Uterus (tissue), 2 donors: ENCODE measurements around the gene NEK4.

Experiments
- CTCF ChIP-seq, 4 experiments: fragments of 200-600 bp in 2 of 4; fragments of 450-650 bp in 2 of 4; sonication (generic) in 2 of 4; IDR thresholded peaks; one replicate each; pipeline ENCODE4 v1.5.1; 2016 to 2019; ENCODE audit warnings: antibody characterized with exemption in 4 of 4, mild to moderate bottlenecking in 2 of 4, moderate library complexity in 1 of 4
- POLR2A ChIP-seq, 2 donors: fragments of 450-650 bp; IDR thresholded peaks; one replicate each; pipeline ENCODE4 v1.6.1; 2016; ENCODE audit warnings: antibody characterized with exemption in 2 of 2, mild to moderate bottlenecking in 1 of 2, moderate library complexity in 1 of 2

- TF ChIP-seq CTCF (IDR thresholded peaks at IDR 0.05) (no peak), POLR2A (IDR thresholded peaks at IDR 0.05) (no peak)
Observed at GRCh38 chr3:52801839-52802238, 31.1 kb upstream of the NEK4 start.
